Thyroid gland (tissue), 4 donors: ENCODE measurements around the gene KDELR3.

Experiments used
- CTCF ChIP-seq, 6 experiments: fragments of 200-600 bp in 3 of 6; fragments of 450-650 bp in 3 of 6; sonication (generic) in 3 of 6; IDR thresholded peaks; one replicate each; pipeline ENCODE4 v1.5.1; 2016 to 2019; ENCODE audit warnings: antibody characterized with exemption in 6 of 6, mild to moderate bottlenecking in 2 of 6, inconsistent platforms in 1 of 6, moderate library complexity in 1 of 6
- POLR2A ChIP-seq, 2 donors: fragments of 450-650 bp; IDR thresholded peaks; one replicate each; pipeline ENCODE4 v1.6.1; 2017; ENCODE audit warnings: antibody characterized with exemption in 2 of 2, mild to moderate bottlenecking in 2 of 2, moderate library complexity in 1 of 2

- no peak for TF ChIP-seq CTCF (IDR thresholded peaks at IDR 0.05)
- no peak for TF ChIP-seq POLR2A (IDR thresholded peaks at IDR 0.05)
These were observed 26.6 kb downstream of the KDELR3 start for GRCh38 chr22:38494498-38494897.
